ENCODE results near the gene DMRT3. TPM values are rescaled to one million over a fixed set of nuclear protein-coding genes. Genes with fewer than 3 reads are reported as not detected.

Gene DMRT3
- total RNA-seq, 4 donors from 2014 or later = not detected

DNA sequence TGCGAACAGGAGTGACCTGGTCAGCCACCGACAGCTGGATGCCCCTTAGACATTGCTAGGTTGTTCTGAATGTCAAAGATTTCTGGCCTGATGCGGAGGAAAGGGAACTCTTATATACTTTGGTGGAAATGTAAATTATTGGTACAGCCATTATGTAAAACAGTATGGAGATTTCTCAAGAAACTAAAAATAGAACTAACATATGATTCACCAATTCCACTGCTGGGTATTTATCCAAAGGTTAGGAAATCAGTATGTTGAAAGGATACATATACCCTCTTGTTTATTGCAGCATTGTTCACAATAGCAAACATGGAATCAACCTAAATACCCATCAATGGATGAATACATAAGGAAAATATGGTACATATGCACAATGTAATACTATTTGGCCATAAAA, 31.8 kb downstream of the DMRT3 start:
- H3K4me3 ChIP-seq = no peak overlapping the region

DNA sequence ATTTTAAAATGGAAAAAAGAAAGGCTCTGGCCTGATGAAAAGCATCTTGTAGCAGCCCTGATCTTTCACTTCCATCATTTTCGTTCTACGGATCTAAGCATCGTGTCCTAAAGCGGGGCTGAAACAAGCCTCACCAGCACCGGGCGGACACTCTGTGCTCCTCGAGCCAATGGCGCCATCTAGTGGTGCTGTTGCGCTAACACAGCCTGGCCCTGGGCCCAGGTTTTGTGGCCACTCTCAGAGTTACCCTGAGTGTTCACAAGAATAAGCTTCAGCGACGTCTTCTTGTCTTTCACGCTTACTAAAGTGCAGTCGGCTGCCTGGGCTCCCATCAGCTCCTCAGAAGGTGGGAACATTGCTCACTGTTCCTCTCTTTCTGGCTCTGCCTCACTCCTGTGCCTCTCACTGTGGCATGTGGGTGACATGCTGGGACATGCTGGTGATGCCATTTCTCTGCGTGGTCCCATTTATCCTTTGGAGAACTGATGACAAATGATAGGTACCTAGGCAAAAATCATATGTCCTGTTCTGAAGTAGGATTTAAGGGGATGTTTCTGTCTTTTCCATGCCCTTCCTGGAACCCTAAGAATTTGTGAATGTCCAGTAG, 32.7 kb downstream of the DMRT3 start:
- no peak for TF ChIP-seq POLR2A (IDR thresholded peaks at IDR 0.05)
- TF ChIP-seq, protein P1, sequence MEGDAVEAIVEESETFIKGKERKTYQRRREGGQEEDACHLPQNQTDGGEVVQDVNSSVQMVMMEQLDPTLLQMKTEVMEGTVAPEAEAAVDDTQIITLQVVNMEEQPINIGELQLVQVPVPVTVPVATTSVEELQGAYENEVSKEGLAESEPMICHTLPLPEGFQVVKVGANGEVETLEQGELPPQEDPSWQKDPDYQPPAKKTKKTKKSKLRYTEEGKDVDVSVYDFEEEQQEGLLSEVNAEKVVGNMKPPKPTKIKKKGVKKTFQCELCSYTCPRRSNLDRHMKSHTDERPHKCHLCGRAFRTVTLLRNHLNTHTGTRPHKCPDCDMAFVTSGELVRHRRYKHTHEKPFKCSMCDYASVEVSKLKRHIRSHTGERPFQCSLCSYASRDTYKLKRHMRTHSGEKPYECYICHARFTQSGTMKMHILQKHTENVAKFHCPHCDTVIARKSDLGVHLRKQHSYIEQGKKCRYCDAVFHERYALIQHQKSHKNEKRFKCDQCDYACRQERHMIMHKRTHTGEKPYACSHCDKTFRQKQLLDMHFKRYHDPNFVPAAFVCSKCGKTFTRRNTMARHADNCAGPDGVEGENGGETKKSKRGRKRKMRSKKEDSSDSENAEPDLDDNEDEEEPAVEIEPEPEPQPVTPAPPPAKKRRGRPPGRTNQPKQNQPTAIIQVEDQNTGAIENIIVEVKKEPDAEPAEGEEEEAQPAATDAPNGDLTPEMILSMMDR (IDR thresholded peaks at IDR 0.05) = peak; percentile 60 to 95 (median 94)
- no peaks in the 10 kb centered on the region for H3K27me3 ChIP-seq
- no peaks in the 10 kb centered on the region for H3K4me1 ChIP-seq
- H3K9me3 ChIP-seq = no peaks in the 10 kb centered on the region
- H3K27ac ChIP-seq = no peak overlapping the region
- no peak overlapping the region for H3K4me3 ChIP-seq
- H3K36me3 ChIP-seq = no peaks in the 10 kb centered on the region
- DNase-seq = peak; percentile 51 to 91 (median 83)

More for the DNA sequence above, 31.8 kb downstream of the DMRT3 start:
- Histone ChIP-seq H3K4me1 (no peaks in the 10 kb centered on the region), H3K9me3 (no peaks in the 10 kb centered on the region), H3K27me3 (no peaks in the 10 kb centered on the region), H3K27ac (no peak overlapping the region), H3K36me3 (no peaks in the 10 kb centered on the region)
- no peak for DNase-seq
- TF ChIP-seq POLR2A (IDR thresholded peaks at IDR 0.05) = no peak
- TF ChIP-seq, protein P1 (IDR thresholded peaks at IDR 0.05) = no peak

DNA sequence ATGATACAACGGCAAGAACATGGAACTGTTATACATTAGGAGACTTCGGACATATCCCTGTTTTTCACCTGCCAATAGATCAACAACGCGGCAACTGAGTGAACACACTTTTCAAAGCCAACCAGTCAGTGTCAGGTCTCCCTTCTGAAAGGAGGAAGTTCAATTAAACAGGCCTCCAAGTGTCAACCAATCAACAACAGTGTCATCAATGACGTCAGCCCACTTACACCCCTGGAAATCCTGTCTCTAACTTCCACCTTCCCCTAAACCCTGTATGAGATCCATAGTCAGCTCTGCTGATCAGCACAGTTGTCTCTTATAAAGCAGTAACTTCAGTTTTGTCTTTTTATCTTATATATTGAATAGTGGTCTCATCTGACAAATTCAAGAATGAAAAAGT, 36.6 kb downstream of the DMRT3 start:
- Histone ChIP-seq H3K4me1 (no peaks in the 10 kb centered on the region), H3K4me3 (no peak overlapping the region), H3K27me3 (no peaks in the 10 kb centered on the region), H3K9me3 (no peaks in the 10 kb centered on the region), H3K27ac (no peak overlapping the region), H3K36me3 (no peaks in the 10 kb centered on the region)
- no peak for DNase-seq
- TF ChIP-seq POLR2A (IDR thresholded peaks at IDR 0.05) = no peak
- TF ChIP-seq, protein P1 (IDR thresholded peaks at IDR 0.05) = no peak

DNA sequence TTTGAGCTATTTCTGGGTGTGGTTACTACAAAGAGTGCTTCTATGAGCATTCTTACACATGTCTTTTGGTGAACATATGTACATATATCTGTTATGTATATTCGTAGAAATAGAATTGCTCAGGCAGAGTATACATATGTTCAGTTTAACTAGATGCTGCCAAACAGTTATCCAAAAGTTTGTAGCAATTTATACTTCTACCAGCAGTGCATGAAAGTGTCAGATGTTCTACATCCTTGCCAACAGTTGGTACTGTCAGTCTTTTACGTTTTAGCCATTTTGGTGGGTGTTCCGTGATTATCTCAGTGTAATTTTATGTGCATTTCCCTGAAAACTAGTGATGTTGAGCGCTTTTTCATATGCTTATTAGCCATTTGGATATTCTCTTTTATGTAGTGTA, 37.8 kb downstream of the DMRT3 start:
- Histone ChIP-seq H3K36me3 (no peaks in the 10 kb centered on the region), H3K9me3 (no peaks in the 10 kb centered on the region), H3K27me3 (no peaks in the 10 kb centered on the region), H3K27ac (no peak overlapping the region), H3K4me1 (no peaks in the 10 kb centered on the region), H3K4me3 (no peak overlapping the region)
- no peak for DNase-seq
- TF ChIP-seq POLR2A (IDR thresholded peaks at IDR 0.05) = no peak
- TF ChIP-seq, protein P1 (IDR thresholded peaks at IDR 0.05) = no peak

DNA sequence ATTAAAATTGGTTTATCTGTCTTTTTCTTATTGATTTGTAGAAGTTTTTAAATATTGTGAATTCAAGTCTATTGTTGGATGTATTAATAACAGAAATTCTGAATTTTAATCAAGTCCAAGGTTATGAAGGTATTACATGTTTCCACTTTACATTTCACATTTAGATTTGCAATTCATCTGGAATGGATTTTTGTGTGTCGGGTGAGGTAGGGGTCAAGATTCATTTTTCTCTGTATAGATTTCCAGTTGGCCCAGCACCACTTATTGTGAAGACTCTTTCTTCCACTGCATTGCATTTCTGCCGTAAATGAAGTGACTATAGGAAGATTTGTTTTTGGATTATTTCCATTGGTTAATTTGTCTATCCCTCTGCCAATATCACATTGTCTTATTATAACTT, 38.2 kb downstream of the DMRT3 start:
- H3K4me1 ChIP-seq = no peaks in the 10 kb centered on the region
- H3K9me3 ChIP-seq = no peaks in the 10 kb centered on the region
- no peak for TF ChIP-seq POLR2A (IDR thresholded peaks at IDR 0.05)
- TF ChIP-seq, protein P1 (IDR thresholded peaks at IDR 0.05) = no peak
- H3K27ac ChIP-seq = no peak overlapping the region
- DNase-seq = no peak
- no peaks in the 10 kb centered on the region for H3K36me3 ChIP-seq
- H3K27me3 ChIP-seq = no peaks in the 10 kb centered on the region
- H3K4me3 ChIP-seq = no peak overlapping the region

DNA sequence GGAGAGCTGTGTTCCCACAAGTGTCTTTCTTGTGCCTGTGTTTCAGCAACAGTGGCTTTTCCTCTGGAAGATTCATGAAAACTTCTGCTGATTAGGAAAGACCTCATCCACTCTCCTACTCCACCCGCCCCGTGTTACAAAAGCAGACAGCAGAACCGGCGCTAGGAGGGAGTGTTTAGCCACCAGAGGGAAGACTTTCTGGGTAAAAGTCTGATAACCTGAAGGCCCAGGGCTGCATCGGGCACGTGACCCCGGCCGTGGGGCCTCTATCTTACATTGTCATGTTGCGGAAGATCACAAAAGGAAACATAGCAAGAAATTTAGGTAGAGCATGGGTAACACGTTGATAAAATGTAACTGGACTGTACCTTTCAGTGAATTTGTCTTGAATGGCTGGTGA, 41.7 kb downstream of the DMRT3 start:
- no peaks in the 10 kb centered on the region for H3K36me3 ChIP-seq
- TF ChIP-seq, protein P1 (IDR thresholded peaks at IDR 0.05) = peak in 3 of 6 experiments; percentile 17 to 28 (median 22)
- TF ChIP-seq POLR2A (IDR thresholded peaks at IDR 0.05) = no peak
- H3K9me3 ChIP-seq = peaks cover 0 to 9% (median 0%) of the 10 kb centered on the region in 4 donors
- H3K27ac ChIP-seq = no peak overlapping the region
- DNase-seq = no peak
- no peaks in the 10 kb centered on the region for H3K27me3 ChIP-seq
- H3K4me3 ChIP-seq = no peak overlapping the region
- no peaks in the 10 kb centered on the region for H3K4me1 ChIP-seq

Measured in Peyer's patch (tissue), 4 donors.